OCI-LY7 (cell line): ENCODE data around the gene JAKMIP2. TPM values are rescaled to one million over a fixed set of nuclear protein-coding genes. Genes with fewer than 3 reads are reported as not detected.

Source experiments
- BruUV-seq: library from RNA; stranded (reverse); fragments of 400-500 nt; replicated peaks from 2 replicates; lab custom pipeline; 2021; lab: Mats Ljungman, UMichigan
- CTCF ChIA-PET: fragments of 300-600 bp; sonication (Branson Sonifier 250); formaldehyde crosslinking; loops from one replicate; lab custom pipeline; 2022; ENCODE audit warnings: antibody characterized with exemption; ENCODE audit not compliant: unreplicated experiment; lab: Charles Lee
- POLR2A ChIA-PET: fragments of 300-600 bp; sonication (Branson Sonifier 250); formaldehyde crosslinking; loops from one replicate; lab custom pipeline; 2022; ENCODE audit warnings: antibody characterized with exemption; lab: Charles Lee
- DNase-seq: peaks from one replicate; pipeline ENCODE4 v3.0.0-alpha.2; 2015; ENCODE audit warnings: low spot score
- H2AFZ ChIP-seq: fragments of 200-600 bp; sonication (generic), shearing (Covaris generic); 2 replicates; pipeline ENCODE4 v1.6.1; 2014; ENCODE audit warnings: mild to moderate bottlenecking, antibody characterized with exemption, low read length, moderate library complexity
- H3K27ac ChIP-seq: fragments of 200-600 bp; sonication (generic); 2 replicates; pipeline ENCODE4 v1.5.1; 2014; ENCODE audit warnings: mixed run types, low read depth, mild to moderate bottlenecking, moderate library complexity, low read length, inconsistent platforms; ENCODE audit not compliant: poor library complexity, severe bottlenecking
- H3K36me3 ChIP-seq: fragments of 200-600 bp; sonication (generic); 2 replicates; pipeline ENCODE4 v1.6.1; 2014; ENCODE audit warnings: mild to moderate bottlenecking, antibody characterized with exemption, low read length, moderate library complexity, mixed read lengths; ENCODE audit not compliant: insufficient read depth
- H3K4me1 ChIP-seq: fragments of 200-600 bp; sonication (generic); 2 replicates; pipeline ENCODE4 v1.5.1; 2014; ENCODE audit warnings: mild to moderate bottlenecking, low read length; ENCODE audit not compliant: insufficient read depth, poor library complexity, severe bottlenecking
- H3K4me2 ChIP-seq: fragments of 200-600 bp; sonication (generic); 2 replicates; pipeline ENCODE4 v1.6.1; 2014; ENCODE audit warnings: mild to moderate bottlenecking, low read length
- H3K4me3 ChIP-seq: fragments of 200-600 bp; sonication (generic); 2 replicates; pipeline ENCODE4 v1.5.1; 2014; ENCODE audit warnings: mild to moderate bottlenecking, low read depth, low read length; ENCODE audit not compliant: poor library complexity, severe bottlenecking
- H3K79me2 ChIP-seq: fragments of 200-600 bp; sonication (generic); 2 replicates; pipeline ENCODE4 v1.6.1; 2016; ENCODE audit warnings: low read depth, mild to moderate bottlenecking, low read length, moderate library complexity, mixed read lengths; ENCODE audit not compliant: insufficient read depth
- H3K9me2 ChIP-seq: fragments of 200-600 bp; sonication (generic); 2 replicates; pipeline ENCODE4 v1.6.1; 2016; ENCODE audit warnings: mild to moderate bottlenecking, low read length, mixed read lengths; ENCODE audit not compliant: insufficient read depth
- H3K9me3 ChIP-seq: fragments of 200-600 bp; sonication (generic); 2 replicates; pipeline ENCODE4 v1.6.1; 2014; ENCODE audit warnings: mild to moderate bottlenecking, mixed run types, low read length, mixed read lengths
- H4K20me1 ChIP-seq: fragments of 200-600 bp; sonication (generic); 2 replicates; pipeline ENCODE4 v1.6.1; 2014; ENCODE audit warnings: mild to moderate bottlenecking, antibody characterized with exemption, low read length, moderate library complexity, mixed read lengths; ENCODE audit not compliant: insufficient read depth
- CTCF ChIP-seq: fragments of 200-600 bp; sonication (generic); conservative IDR thresholded peaks from 2 replicates; pipeline ENCODE4 v1.5.1; 2014; ENCODE audit warnings: mild to moderate bottlenecking, antibody characterized with exemption, low read length, moderate library complexity, mixed read lengths
- EZH2phosphoT487 ChIP-seq: fragments of 200-600 bp; sonication (generic); IDR thresholded peaks from 2 replicates; pipeline ENCODE4 v1.6.1; 2018; ENCODE audit warnings: low read depth, borderline replicate concordance, mild to moderate bottlenecking, mixed run types, antibody characterized with exemption, low read length, moderate library complexity, mixed read lengths
- intact Hi-C: fragments of 100-400 bp; cut with micrococcal nuclease; formaldehyde crosslinking; loops from one replicate; pipeline ENCODE4 v1.10.0; 2022; ENCODE audit not compliant: unreplicated experiment
- total RNA-seq, 2 experiments: library from RNA; depleted of rRNA in 1 of 2; stranded (reverse); fragments of >200 nt in 1 of 2; shearing (Covaris generic) in 1 of 2; gene quantifications; 2 replicates each; pipeline ENCODE4 v1.2.3, GENCODE V29; 2014 to 2022

Gene JAKMIP2
- total RNA-seq, 2 experiments from 2014 or later, result 4.0 to 14.5 TPM

GRCh38 chr5:147658293-147658932, 124.1 kb downstream of the JAKMIP2 start:
- Histone ChIP-seq H2AFZ (no peak overlapping the region), H3K4me3 (no peak overlapping the region), H4K20me1 (no peaks in the 10 kb centered on the region), H3K79me2 (no peaks in the 10 kb centered on the region), H3K27ac (no peak overlapping the region), H3K9me3 (no peaks in the 10 kb centered on the region), H3K9me2 (no peaks in the 10 kb centered on the region), H3K36me3 (no peaks in the 10 kb centered on the region), H3K4me1 (no peaks in the 10 kb centered on the region), H3K4me2 (no peak overlapping the region)
- CTCF ChIA-PET, result no interaction called here
- no peak for TF ChIP-seq CTCF
- TF ChIP-seq EZH2phosphoT487, result no peak
- POLR2A ChIA-PET, result no interaction called here
- intact Hi-C loops, result no loop called here
- no peak for DNase-seq
- BruUV-seq, result no TSS peak

GRCh38 chr5:147648597-147648996, 133.9 kb downstream of the JAKMIP2 start:
- no TSS peak for BruUV-seq
- no peak overlapping the region for H3K4me2 ChIP-seq
- no peak overlapping the region for H3K27ac ChIP-seq
- H3K79me2 ChIP-seq, result no peaks in the 10 kb centered on the region
- no peaks in the 10 kb centered on the region for H4K20me1 ChIP-seq
- CTCF ChIA-PET, result no interaction called here
- H3K36me3 ChIP-seq, result peaks cover 3% of the 10 kb centered on the region; the same call in 1 of the 2 replicates
- H3K9me3 ChIP-seq, result no peaks in the 10 kb centered on the region
- DNase-seq, result no peak
- no peak overlapping the region for H3K4me3 ChIP-seq
- TF ChIP-seq EZH2phosphoT487, result no peak
- TF ChIP-seq CTCF, result no peak
- POLR2A ChIA-PET, result no interaction called here
- H3K9me2 ChIP-seq, result no peaks in the 10 kb centered on the region
- no peaks in the 10 kb centered on the region for H3K4me1 ChIP-seq
- H2AFZ ChIP-seq, result no peak overlapping the region
- intact Hi-C loops, result no loop called here

- no peak for DNase-seq
- H3K36me3 ChIP-seq, result peaks cover 5% of the 10 kb centered on the region; the same call in 1 of the 2 replicates
- BruUV-seq, result no TSS peak
- intact Hi-C loops, result no loop called here
- no peaks in the 10 kb centered on the region for H4K20me1 ChIP-seq
- no peaks in the 10 kb centered on the region for H3K9me3 ChIP-seq
- TF ChIP-seq EZH2phosphoT487 (no peak), CTCF (no peak)
- ChIA-PET CTCF (no interaction called here), POLR2A (interaction anchor here (0.5 to 1.1 kb wide), 4 partner anchors 11 to 106 kb away, joined by 3 read pairs; no protein-coding TSS in a partner anchor)
- H3K4me1 ChIP-seq, result no peaks in the 10 kb centered on the region
- no peaks in the 10 kb centered on the region for H3K79me2 ChIP-seq
- no peak overlapping the region for H3K4me3 ChIP-seq
- no peak overlapping the region for H3K4me2 ChIP-seq
- no peak overlapping the region for H3K27ac ChIP-seq
- H2AFZ ChIP-seq, result no peak overlapping the region
- no peaks in the 10 kb centered on the region for H3K9me2 ChIP-seq
These were observed 137.3 kb downstream of the JAKMIP2 start for GRCh38 chr5:147645197-147645596.
